OCI-LY3 (cell line): Measurements from ENCODE around the gene IRF2BP1.
"Not testable (repeated sequence)": the region's sequence is repeated elsewhere in the genome, so short reads cannot be mapped to it uniquely, and the experiment has no call there.

Experiments used
- CTCF ChIP-seq: fragments of 200-600, 300-600 bp; sonication (generic); IDR thresholded peaks from 2 replicates; pipeline ENCODE4 v1.5.1; 2014; ENCODE audit warnings: antibody characterized with exemption, low read length, low read depth
- EZH2phosphoT487 ChIP-seq: fragments of 200-600 bp; shearing (Covaris generic); IDR thresholded peaks from 2 replicates; pipeline ENCODE4 v1.6.1; 2018; ENCODE audit warnings: antibody characterized with exemption, mixed run types, low read depth

GRCh38 chr19:45867241-45867640 lies 18.7 kb downstream of the IRF2BP1 start:
- not testable (repeated sequence) for TF ChIP-seq CTCF, EZH2phosphoT487
